Activated CD4-positive, alpha-beta T cell treated with anti-CD3 and anti-CD28 coated beads for 4 hours (primary cell): Measurements from ENCODE around the gene DMKN.

ENCODE experiments used
- DNase-seq, 2 donors: peaks; one replicate each; pipeline ENCODE4 v3.0.0-alpha.2; 2020

Gene DMKN

DNA sequence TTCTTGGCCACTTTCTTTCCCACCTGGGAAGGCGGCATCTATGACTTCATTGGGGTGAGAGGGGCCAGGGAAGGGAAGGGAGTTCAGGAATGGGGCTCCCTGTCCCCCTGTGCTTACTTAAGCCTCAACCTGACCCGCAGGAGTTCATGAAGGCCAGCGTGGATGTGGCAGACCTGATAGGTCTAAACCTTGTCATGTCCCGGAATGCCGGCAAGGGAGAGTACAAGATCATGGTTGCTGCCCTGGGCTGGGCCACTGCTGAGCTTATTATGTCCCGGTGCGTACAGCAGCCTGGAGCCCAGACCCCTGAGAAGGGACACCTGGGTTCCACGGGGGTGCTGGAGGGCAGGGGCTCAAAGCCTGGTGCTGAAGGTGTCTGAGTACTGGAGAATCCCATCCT lies 33.1 kb upstream of the DMKN start:
- no peak for DNase-seq

DNA sequence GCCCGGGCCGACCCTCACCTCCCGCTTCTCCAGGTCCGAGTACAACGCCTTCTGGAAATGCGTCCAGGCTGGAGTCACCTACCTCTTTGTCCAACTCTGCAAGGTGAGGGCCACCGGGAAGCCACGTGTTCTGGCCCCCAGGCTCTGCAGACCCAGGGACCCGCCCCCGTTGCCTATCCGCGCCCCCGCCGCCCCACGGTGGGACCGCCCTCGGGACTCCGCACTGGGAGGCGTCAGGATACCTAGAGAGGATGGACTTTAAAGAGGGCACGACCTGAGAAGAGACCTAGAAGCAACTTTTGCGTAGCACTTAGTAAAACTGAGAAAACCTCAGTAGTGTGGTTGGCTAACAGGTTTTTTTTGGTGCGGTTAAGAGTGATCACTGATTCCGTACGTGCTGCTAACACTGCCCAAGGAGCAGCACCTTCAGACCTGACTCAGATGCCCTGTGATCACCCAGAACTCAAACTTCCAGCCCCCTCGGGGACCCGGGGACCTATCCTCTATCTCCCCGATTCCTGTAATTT lies 32.5 kb upstream of the DMKN start:
- peak; percentile 56 to 67 for DNase-seq

DNA sequence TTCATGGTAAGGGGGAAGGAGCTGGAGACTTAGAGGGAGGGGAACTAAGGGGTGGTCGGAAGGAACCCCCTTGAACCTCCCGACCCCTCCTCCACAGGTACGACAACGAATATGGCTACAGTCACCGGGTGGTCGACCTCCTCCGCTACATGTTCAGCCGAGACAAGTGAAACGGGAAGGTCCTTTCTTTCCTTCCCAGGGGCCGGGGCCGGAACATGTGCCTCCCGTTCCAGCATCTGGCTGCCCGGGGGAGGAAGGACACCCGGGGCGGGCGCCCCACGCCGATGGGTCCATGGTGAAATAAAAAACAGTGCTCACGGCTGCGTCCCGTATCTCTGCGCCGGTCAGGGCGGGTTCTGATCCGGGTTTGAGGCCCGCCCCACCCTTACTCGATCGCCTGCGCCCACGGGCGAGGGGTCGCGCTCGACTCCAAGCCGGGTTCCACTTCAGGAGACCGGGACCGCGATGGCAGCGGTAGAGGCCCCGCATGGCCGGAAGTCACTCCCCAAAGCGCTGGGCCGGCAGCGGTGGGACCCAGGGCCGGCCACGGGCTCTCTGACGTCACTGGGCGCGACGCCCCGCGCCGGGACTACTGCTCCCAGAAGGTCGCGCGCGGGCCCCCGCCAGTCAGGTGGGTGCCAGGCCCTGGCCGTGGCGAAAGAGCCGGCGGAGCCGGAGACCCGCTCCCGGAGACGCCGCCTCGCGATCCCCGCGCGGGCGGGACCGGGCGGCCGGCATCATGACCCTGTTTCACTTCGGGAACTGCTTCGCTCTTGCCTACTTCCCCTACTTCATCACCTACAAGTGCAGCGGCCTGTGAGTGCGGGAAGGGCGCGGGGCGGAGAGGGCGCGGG lies 31.8 kb upstream of the DMKN start, which contains the start of gene TMEM147:
TMEM147 (plus strand) TSS at position 626 of the 854 bp plus-strand sequence; CDS start at position 740, 114 bp downstream.
- peak; percentile 76 to 80 for DNase-seq

DNA sequence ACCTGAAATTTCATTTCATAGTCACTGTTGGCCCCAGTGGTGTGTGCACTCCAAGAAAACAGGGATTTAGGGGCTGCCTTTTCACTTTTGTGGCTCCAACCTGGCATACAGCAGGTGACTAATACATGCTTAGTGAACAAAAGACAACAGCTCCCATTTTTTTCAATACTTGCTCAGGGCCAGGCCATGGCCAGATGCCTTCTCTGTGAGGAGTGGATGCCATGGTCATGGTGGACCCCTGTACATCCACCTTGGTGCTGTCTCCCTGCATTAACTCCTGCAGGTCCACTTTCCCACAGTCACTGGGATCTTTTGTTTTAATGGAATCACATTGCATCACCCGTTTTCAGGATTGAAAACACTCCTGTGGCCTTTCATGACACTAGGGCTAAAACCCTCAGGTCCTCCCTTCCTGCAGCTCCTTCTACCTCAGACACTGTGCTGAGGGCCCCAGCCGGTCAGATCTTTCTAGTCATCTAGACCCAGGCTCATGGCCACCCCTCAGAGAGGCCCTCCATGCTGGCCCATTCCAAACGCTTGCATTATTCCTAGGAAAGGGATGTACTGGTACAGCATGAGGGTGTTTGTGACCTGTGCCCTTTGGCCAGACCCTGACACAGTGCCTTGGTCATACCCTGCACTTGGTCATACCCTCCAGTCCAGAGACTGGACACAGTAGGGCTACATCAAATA lies 30.8 kb upstream of the DMKN start:
- no peak for DNase-seq

DNA sequence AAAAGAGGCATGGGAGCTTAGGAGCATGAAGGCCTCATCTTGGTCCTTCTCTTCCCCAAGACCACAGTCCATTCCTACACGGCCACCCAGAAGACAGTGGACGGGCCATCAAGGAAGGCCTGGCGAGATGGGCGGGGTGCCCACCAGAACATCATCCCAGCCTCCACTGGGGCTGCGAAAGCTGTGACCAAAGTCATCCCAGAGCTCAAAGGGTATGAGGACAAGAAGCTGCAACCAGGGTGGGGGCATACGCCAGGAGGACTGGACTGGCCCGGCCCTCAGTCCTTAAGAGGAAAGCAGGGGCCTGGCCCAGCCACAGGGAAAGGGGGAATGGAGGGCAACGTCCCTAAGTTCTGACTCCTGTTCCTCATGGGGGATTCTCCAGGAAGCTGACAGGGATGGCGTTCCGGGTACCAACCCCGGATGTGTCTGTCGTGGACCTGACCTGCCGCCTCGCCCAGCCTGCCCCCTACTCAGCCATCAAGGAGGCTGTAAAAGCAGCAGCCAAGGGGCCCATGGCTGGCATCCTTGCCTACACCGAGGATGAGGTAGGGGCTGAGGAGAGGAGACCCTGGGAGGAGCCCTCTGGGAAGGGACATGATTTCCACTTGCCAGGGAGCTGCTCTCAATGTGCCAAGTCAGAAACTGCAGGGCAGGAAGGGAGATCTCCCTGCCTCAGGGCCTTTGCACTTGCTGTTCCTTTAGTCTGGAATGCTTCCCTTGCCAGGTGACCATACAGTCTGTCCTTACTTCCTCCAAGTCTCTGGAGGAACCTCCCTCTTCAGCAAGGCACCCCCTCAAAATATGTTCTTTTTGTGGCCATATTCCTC lies 30.0 kb upstream of the DMKN start:
- no peak for DNase-seq

DNA sequence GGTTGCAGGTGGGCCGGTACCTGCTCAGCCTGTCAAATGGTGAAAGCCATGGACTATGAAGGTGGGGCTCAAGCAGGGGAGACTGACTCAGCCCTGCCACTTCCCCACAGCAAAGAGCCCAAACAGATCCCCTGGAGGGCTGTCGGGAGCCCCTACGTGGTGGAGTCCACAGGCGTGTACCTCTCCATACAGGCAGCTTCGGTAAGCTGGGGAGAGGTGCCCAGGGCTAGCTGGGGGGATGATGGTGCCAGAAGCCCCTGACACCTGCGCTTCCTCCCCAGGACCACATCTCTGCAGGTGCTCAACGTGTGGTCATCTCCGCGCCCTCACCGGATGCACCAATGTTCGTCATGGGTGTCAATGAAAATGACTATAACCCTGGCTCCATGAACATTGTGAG lies 28.8 kb upstream of the DMKN start:
- no peak for DNase-seq

DNA sequence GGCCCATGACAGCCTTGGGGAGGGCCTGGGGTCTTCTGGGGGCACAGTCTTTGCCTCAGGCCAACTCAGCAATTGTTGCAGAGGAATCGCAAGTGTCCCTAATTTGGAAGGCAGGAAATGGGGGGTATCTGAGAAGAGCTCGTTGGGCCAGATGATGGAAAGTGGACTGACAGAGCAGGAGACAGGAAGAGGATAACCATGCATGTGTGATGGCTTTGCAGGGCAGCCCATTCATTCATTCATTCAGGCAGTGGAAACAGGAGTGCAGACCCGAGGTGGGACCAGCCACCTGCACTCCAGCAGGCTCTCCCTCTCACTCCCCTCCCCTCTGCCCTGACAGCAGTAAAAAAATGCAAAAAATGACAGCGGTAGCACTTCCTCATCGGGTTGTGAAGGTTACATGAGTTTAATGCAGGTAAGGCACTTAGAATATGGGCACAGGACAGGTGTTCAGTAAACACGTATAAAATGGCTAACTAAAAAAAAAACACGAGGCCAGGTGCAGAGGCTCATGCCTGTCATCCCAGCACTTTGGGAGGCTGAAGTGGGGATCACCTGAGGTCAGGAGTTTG lies 27.0 kb upstream of the DMKN start:
- DNase-seq: no peak

DNA sequence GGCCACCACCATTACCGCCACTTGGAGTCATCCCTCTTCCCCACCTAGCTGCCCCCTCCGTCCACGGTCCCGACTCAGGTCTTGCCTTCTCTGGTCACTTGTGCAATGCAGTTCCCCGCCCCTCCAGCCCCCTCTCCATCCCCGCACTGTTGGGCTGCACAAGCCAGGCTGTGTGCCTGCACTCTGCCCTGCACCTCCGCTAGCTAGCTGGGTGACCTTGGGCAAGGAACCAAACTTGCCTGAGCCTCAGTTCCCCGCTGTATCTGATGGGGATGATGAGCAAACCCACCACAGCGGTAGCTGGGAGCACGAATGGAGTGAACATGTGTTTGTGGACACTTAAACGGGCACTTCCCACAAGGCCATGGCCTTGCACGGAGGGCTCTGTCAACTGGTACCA lies 26.4 kb upstream of the DMKN start:
- no peak for DNase-seq

DNA sequence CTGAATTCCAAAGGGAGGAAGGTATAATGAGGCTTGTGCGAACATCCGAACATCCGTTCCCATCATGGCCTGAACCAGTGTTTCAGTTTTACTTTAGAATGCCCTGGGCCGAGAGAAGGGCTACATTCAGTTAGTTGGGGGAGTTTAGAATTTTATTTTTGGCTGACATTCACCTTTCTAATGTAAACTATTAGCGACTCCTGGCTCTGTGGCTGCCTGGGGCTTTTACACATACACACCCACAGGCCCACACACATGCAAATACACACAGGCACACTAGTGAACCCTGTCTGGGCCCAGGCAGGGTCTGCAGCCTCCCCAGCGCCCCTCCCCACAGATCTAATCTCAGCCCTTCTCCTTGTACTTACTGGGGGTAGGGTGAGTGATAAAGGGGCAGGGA lies 25.9 kb upstream of the DMKN start:
- no peak for DNase-seq

DNA sequence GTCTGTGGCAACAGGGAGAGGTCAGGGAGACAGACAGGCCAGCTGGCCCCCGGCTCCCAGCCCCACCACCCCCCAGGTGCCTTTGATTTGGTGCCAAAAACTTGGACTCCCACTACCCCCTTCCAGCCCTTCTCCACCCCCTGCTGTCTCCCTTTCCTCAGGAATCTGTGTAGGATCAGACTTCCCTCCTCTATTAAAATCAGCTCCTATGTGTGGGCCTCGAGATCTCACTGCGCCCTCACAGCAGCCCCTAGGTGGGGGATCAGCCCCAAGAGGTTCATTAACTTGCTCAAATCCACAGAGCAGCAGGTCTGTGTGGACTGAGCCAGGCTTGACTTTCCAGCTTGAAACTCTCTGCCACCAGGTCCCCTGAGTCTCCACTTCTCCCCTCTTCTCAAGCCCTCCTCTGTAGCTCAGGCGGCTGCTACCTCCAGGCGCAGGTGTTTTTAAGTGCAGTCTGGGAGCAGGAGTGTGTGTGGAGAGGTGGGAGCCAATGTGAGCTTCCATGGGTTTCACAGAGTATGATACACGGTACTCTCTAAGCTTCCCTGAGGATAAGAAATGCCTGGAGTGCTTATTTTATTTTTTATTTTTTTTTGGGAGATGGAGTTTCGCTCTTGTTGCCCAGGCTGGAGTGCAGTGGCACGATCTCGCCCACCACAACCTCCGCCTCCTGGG lies 21.5 kb upstream of the DMKN start:
- no peak for DNase-seq

DNA sequence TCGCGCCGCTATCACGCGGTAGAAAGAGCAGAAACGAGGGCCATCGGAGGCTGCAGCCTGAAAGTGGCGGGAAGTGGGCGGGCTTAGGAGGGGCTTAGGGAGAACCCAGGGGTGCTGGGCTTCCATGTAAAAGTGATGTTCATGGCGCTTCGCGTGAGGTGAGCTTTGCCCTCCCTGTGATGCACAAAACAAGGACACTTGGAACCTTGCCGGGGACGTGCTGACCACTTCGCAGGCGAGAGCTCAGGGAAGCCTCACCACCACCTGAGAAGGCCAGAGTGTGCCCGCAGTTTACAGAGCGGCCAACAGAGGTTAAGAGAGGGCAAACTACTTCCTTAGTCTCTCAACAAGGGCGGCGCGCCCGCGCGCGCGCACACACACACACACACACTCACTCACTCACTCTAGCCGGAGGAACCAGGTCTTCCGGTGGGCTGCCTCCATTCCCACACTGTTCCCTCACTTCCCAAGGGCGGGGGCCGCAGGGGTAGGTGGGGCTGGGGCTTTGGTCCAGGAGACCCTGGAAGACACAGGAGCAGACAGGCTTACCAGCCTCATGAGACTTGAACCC lies 20.5 kb upstream of the DMKN start:
- no peak for DNase-seq

DNA sequence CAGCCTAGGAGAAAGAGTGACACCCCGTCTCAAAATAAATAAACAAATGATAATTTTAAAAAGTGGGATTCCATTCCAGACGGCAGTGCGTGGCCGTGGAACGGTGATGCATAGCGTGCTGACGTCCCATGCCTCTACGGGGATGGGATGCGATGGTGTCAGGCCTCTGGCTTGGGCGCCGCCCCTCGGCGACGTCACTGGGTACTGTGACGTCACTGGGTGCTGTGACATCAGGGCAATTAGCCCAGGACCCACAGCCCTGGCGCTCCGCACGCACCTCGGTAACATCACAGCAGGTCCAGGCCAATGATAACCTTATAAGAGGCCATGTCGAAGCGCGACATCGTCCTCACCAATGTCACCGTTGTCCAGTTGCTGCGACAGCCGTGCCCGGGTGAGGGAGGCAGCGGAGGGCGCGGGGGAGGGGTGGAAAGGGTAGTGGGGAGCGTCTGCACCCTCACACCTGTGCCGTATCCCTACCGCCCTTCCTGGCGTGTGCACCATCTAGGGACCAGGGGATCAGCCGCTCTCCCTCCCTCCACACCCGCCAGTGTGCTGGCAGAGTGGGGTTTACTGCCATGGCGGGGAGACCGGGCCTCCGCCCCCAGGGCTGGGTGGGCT lies 19.9 kb upstream of the DMKN start, which contains the start of gene GAPDHS:
GAPDHS (plus strand) TSS at position 256 of the 621 bp plus-strand sequence; CDS start at position 328, 72 bp downstream.
- DNase-seq: no peak

DNA sequence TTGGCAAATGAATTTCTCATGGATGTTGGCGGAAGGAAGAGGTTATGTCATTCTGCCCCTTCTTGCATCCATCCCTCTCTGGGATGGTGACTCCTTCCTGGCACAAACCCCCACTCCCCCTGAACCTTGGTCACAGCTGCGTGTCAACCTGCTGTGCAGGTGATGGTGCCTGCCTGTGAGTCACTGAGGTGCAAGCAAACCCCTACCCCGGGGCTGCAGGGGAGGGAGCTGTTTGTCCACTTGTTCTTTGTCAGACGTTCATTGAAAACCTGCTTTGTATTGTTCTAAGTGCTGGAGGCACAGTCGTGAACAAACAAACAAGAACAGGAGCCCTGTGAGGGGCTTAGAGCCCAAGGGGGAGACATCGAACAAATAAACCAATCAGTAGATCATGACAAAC lies 17.8 kb upstream of the DMKN start:
- DNase-seq: no peak

DNA sequence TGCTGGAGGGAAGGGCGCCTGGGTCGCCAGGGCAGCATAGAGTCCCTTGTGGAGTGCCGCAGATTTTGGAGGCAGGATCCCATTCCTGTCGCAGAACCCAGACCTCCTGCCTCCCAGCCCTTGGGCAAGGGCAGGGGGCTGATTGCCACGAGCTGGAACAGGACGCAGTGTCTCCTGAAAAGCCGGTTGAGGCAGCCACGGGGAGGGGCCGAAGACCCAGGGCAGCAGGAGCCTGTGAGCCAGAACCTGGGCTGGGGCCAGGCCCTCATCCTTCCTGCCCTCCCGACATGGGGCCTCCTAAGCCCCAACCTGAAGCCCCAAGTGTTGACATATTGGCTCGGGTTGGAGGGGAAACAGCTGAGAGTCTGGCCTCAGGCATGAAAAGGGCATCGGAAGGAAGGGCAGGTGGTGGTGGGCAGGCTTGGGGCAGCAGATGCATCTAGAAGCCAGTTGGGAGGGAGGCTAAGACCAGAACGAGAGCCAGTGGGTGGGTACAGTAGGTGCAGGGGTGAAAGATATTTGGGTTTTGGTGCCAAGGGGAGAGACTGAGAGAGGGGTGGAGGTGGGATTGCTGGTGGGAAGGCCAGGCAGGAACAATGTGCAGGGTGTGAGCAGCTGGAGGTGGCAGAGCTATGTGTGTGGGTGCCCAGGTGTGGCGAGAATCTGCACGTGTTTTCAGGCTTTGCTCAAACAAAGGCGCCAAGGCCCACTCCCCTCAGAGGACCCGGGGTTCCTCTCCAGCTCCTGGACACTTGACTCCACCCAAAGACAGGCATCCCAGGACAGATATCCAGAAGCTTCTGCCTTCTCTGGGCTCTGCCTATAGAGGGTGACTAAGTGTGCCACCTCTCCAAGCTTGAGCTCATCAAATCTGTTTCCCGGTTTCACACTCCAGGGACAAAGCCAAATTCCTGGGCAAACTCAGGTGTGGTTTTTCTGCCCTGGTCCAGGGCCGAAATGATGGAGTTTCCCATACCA lies 16.1 kb upstream of the DMKN start:
- DNase-seq: no peak

DNA sequence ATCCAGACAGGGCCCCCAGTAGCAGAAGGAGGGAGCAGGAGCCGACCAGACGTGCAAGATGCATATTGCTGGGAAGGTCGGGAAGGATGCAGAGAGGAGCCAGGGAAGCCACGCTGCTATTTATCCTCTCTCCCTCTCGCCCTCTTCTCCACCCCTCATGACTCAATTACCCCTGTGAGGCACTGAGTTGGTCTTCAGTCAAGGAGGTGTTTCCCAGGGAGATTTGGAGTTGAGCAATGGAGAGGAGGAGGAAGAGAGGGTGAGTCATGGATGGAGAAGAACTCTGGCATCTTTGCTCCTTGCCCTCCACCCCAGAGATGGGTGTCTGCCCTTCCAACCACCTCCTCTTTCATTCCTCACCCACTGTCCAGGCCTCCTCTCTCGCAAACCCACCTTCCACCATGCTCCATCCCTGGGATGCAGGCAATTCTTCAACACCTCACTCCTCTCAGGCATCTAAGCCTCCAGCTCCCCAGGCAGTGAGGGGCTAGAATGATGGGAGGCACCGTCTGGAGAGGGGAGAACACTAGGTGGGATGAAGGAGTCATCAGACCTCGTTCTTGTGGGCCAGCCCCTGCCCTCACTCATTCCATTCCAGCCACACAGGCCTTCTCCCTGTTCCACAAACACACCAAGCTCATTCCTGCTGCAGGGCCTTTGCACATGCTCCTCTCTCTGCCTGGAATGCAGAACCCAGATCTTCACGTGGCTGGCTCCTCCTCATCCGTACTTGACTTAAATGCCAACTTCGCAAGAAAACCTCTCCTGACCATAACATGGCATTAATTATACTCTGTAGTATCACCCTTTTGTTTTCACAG lies 15.0 kb upstream of the DMKN start, which contains the start of gene SBSN:
SBSN (minus strand) TSS at position 94 of the 821 bp plus-strand sequence; CDS start at position 64, 30 bp downstream.
- no peak for DNase-seq

DNA sequence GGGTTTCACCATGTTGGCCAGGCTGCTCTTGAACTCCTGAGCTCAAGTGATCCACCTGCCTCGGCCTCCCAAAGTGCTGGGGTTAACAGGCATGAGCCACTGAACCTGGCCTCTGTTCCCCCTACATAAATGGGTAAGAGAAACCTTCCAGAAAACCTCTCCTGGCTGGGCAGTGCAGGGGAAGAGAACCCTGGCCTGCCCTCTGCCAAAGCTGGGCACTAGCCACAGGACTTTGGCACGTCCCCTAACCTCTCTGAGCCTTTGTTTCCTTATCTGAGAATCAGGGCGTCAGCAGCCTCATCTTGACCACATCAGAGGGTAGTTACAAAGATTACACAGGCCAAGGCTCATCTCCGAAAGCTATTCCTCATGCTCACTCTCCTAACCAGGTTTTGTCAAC lies 12.4 kb upstream of the DMKN start:
- DNase-seq: no peak

DNA sequence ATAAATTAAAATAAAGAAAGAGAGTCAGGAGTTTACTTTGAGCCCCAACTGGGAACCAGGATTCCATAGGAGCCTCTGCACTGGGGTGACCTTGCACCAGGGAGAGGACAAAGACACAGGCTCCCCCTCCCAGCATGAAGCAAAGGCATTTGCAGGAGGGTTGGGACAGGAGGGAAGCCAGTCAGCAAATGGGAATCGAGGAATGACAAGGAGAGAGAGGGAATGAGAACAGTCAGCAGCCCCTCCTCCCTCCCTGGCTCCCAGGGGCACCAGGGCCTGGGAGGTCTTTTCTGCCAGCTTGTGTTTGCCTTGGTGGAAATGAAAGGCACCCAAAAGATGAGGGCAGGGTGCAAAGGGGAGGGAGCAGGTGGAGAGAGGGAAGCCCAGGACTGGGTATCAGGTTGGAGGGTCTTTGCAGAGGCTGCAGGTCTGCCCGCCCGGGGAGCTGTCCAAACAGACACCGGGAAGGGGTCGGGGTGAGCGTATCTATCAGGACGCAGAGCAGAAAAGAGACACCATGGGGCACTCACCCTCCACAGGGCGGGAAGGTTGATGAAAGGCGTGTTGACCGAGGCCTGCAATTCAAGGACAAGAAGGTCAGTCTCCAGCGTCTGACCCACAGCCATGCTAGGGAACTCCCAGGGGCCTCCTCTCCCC lies 10.9 kb upstream of the DMKN start:
- no peak for DNase-seq

DNA sequence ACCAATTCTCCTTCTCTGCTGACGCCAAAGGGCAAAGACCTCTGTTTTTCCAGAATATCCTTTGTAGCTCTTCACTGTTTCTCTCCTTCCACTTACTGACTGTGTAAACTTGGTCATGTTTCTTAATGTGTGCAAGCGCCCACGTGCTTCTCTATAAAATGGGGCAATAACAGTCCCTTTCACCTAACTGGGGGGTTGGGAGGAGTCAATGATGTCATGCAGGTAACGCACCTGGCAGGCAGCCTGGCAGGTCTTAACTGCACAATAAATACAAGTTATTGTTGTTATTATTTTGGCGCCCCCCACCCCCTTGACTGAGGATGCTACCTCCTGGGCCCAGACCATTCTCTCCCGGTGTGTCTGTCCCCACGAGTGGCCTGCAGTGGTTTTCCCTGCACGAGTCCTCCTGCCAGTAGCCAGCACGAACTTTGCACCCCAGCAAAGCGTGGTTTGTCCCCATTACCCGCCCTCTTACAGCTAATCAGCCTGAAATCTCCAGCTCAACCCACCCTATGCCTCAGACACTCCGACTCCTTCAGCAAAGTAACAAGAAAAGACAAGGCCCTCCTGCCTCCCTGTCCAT lies 9.4 kb upstream of the DMKN start:
- no peak for DNase-seq
